GM18951 (cell line): ENCODE results near the gene HAP1.
"Not testable (repeated sequence)": the region's sequence is repeated elsewhere in the genome, so short reads cannot be mapped to it uniquely, and the experiment has no call there.

Experiments
- POLR2A ChIP-seq: IDR thresholded peaks from 4 replicates; pipeline ENCODE4 v1.6.1; 2011; ENCODE audit warnings: mild to moderate bottlenecking; ENCODE audit not compliant: insufficient read length, insufficient read depth; ENCODE audit errors: extremely low read depth
- in situ Hi-C: fragments of 300-500 bp; cut with MboI; formaldehyde crosslinking; loops from one replicate; pipeline ENCODE4 v1.12.0; 2022; ENCODE audit warnings: low sequenced_read_pairs, mixed read lengths, inconsistent platforms; ENCODE audit not compliant: unreplicated experiment

The HAP1 gene

DNA sequence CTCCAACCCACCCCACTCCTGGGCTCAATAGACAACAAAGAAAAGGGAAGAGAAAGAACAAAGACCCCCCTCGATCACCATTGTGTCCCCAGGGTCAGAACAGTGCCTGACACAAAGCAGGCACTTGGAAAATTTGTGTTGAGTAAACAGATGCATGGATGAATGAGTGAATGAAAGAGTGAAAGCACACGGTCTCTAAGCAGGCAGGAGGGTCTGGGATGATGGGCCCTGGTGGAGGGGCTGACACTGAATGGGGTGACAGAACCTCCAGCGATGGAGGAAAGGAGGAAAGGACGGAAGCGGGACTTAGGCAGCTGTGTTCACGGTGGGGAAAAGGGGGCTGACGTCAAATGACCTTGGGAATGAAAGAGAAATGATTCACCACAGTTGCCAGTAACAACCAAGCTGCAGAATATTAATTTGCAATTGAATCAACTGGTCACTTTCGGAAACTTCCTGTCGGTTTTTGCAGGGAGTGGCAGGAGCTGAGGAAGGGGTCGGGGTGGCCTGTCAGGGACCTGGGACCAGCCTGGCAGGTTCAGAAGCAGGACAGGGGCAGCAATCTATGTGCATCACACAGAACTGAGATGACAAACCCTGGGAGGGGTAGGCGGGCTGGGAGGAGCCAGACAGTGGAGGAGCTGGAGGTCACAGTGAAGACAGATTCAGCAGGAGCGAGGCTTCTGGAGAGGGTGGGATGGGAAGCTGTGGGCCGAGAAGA lies 29.0 kb downstream of the HAP1 start:
- in situ Hi-C loops = no loop called here
- TF ChIP-seq POLR2A = no peak

- TF ChIP-seq POLR2A = no peak
- in situ Hi-C loops = no loop called here
Measured at GRCh38 chr17:41702712-41703111, 31.7 kb downstream of the HAP1 start.

DNA sequence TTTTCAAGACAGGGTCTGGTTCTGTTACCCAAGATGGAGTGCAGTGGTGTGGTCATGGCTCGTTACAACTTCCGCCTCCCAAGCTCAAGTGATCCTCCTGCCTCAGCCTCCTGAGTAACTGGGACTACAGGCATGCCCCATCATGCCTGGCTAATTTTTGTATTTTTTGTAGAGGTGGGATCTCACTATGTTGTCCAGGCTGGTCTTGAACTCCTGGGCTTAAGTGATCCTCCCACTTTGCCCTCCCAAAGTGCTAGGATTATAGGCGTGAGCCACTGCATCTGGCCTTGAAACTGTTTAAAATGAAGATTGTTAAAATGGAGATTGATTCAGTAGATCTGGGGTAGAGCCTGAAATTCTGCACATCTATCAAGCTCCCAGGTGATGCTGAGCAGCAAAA lies 33.6 kb downstream of the HAP1 start:
- in situ Hi-C loops = not testable (repeated sequence)

GRCh38 chr17:41697122-41697962 lies 37.1 kb downstream of the HAP1 start:
- no peak for TF ChIP-seq POLR2A
- in situ Hi-C loops = no loop called here

- TF ChIP-seq POLR2A = peak; percentile 20
- in situ Hi-C loops = no loop called here
Measured at GRCh38 chr17:41695954-41696757, 38.3 kb downstream of the HAP1 start.

GRCh38 chr17:41695134-41695661 lies 39.2 kb downstream of the HAP1 start:
- in situ Hi-C loops = no loop called here
- no peak for TF ChIP-seq POLR2A

- no peak for TF ChIP-seq POLR2A
- in situ Hi-C loops = no loop called here
Measured at GRCh38 chr17:41692722-41693521, 41.5 kb downstream of the HAP1 start.

DNA sequence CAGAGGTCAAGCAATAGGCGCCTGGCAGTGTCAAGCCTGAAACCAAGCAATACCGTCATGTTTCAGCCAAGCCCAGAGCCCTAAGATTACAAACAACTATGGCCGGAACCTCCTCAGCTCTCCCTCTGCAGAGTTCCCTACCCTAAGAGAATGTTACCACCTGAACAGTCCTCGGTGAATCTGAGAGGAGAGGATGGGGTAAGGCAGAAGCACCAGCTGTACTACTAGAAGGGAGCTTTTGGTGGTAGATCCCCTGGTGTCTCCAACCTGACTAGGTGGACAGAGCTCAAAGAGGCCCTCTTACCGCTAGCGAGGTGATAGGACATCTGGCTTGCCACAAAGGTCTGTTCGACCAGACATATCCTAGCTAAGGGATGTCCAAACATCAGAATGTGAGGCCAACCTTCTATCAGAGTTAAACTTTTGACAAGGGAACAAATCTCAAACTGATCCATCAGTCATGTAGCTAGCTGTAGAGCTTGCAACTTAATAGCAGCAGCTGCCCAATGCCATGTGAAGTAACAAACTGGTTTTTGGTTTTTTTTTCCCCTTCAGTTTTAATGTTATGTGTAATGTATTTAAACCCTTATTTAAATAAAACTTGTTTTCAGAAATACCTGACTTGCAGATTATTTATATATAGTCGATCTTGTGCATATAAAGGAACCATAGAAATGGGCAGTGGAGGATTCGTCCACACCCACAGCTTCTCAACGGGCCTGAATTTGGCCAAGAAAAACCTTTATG lies 43.2 kb downstream of the HAP1 start:
- in situ Hi-C loops = no loop called here
- TF ChIP-seq POLR2A = no peak

DNA sequence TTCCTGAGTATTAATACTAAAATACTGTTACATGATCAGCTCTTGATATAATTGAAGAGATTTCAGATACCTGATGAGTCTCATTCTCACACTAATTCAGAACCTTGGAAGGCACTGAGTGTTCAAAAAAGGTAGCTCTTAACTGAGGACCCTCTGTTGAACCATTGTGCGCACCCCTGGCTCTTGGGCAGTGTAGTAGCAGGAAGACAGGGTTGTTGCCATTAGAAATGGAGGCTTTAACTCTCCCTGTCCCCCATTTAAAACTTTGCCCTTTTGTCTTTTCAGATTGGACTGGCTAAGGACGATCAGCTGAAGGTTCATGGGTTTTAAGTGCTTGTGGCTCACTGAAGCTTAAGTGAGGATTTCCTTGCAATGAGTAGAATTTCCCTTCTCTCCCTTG lies 43.9 kb downstream of the HAP1 start:
- no peak for TF ChIP-seq POLR2A
- in situ Hi-C loops = no loop called here

DNA sequence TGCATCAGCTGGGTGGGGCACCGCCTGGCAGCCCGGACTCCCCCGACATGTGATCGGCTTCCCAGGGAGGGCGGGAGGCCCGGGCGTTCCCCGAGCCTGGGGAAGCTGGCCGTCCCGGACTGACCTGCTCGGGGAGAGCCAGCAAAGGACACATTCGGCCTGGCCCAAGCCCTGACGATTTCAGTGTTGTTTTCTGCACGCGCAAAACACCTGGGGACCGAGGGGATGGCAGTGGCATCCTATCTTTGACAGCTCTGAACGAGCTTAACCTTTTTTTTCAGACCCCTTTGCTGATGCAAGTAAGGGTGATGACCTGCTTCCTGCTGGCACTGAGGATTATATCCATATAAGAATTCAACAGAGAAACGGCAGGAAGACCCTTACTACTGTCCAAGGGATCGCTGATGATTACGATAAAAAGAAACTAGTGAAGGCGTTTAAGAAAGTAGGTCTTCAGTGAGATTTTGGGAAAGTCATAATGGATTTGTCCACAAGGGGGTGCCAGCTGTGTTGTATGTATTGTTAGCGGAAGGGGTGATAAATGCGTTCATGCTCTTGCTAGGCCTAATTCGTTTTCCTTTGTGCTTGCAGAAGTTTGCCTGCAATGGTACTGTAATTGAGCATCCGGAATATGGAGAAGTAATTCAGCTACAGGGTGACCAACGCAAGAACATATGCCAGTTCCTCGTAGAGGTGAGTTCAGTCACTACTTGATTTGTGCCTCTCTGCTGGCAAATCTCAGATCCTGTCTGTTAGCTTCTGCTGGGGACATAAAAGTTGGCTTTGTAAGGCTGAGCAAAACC lies 44.7 kb downstream of the HAP1 start:
- in situ Hi-C loops = no loop called here
- no peak for TF ChIP-seq POLR2A
